ENCODE measurements around the gene NCOA7.
"Not testable (repeated sequence)": the region's sequence is repeated elsewhere in the genome, so short reads cannot be mapped to it uniquely, and the experiment has no call there.

Gene NCOA7

DNA sequence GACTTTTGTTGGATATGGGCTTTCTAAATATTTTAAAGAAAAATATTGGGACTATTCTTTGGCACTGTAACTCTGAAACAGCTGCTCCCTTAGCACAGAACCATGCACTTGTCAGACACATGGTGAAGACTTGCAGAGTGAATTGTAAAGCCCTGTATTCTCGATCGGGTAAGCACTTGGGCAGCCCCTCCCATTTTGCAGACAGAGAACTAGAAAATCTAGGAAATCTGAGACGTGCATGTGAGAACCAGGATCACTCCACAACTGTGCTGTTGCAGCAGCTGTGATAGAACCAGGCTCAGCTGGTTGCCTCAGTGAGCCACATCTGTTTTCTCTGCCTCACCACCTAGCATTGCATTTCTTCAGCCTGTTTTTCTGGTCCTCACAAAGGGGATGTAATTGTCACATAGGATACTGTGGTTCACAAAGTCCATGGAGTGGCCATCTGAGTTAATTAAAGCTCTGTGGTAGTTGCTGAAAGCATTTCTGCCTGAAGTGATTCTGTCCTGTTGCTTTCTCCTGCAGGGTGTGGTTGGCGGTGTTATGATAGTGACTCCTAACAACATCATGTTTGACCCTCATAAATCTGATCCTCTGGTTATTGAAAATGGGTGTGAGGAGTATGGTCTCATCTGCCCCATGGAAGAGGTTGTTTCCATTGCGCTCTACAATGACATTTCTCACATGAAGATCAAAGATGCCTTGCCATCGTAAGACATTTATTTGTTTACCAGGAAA, 94.0 kb downstream of the NCOA7 start:
- peak; percentile 1 for DNase-seq

DNA sequence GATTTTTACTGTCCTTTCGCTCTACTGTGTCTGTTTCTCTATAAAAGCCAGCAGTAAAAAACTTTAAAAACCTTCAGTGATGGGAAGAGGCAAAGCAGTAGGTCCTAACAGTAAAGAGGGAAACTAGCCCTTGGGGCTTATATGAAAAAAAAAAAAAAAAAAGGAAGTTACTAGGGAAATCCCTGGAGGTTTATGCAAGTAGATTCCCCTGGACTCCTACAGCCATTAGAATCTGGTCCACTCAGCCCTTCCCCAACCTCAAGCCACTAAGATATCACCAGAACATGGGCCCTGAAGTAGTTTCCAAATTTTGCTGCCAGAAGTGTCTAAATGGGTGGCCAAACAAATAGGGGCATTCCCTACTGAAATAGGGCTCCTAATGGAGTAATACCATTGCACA, 95.3 kb downstream of the NCOA7 start:
- DNase-seq, result no peak

DNA sequence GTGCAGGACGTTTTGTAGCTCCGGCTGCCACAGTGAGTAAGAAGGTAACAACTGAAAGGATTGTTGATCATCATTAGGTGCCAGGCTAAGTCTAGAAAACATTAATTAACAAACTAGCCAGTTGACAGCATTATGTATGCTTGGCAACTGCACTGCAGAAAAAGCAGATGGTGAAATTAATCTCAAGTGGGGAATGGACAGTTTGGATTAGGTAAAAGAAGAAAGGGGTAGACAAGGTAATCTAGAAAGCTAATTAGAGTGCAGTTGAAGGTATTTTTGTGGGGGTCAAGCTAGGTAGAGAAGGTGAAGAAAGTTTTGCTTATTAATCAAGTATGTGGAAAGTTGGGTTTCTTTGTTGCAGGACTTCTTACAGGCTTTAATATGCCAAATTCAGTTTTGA, 96.2 kb downstream of the NCOA7 start:
- DNase-seq, result no peak

DNA sequence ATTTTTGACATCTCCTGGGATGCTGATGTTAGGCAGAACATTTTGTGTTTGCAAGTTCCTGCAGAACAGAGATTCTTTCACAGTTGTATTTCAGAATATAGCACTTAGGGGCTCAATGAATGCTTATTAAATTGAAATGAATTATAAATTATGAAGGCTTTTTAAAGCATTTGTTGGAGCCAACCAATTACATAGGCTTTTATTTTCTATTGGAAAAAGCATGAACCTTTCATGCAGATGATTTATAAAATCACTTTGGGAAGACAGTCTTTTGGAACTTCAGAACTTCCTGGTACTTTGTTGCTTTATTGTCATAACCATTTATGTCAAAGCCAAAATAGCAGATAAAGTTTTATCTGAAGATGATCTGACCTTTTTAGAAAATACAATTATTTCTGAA, 96.6 kb downstream of the NCOA7 start:
- DNase-seq, result no peak

DNA sequence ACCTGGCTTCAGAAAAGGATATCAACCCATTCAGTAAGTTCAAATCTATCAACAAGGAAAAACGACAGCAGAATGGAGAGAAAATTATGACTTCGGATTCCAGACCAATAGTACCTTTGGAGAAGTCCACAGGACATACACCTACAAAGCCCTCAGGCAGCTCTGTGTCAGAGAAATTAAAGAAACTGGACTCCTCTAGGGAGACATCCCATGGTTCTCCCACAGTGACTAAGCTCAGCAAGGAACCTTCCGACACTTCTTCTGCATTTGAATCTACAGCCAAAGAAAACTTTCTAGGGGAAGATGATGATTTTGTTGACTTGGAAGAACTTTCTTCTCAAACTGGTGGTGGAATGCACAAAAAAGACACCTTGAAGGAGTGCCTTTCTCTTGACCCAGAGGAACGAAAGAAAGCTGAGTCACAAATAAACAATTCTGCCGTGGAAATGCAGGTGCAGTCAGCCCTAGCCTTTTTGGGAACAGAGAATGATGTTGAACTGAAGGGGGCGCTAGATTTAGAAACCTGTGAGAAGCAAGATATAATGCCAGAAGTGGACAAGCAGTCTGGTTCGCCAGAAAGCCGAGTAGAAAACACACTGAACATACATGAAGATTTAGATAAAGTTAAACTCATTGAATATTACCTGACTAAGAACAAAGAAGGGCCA, 98.4 kb downstream of the NCOA7 start:
- no peak for DNase-seq

DNA sequence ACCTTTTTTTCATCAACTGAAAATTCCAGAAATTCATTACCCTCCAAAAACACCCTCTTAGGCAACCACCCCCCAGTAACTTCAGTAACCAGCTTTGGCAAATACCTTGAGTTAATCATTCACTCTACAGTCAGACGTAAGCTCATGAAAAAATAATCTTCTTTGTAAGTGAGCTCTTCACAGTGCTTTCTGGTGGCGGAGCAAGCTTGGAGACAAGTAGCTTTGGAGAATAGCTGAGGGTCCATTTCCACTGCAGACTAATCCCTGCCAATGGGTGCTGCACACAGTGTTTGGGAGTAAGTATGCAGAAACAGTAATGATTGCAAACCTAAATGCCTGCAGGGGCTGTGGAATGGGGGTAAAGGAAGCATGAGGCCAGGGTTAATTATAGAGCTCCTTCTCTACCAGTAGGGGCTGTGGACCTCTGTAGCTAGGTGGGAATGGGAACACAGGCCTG, 109.0 kb downstream of the NCOA7 start:
- no peak for DNase-seq

DNA sequence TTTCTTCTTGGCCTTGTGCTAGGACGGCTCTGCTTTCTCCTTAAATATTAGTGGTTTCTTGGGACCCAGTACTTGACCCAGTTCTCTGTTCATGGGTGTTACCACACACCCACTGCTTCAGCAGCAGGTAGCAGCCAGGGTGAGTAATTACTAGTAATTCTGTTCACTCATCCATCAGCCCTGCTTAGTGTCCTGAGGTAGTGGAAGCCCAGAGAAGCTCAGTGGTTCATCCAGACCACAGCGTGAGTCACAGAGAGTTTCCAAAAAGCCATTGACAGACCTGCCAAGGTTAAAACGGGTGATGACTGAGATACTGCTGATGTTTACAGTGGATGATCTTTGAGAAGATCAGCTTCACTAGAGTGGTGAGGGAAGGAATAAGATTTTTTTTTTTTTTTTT, 114.1 kb downstream of the NCOA7 start:
- no peak for DNase-seq

DNA sequence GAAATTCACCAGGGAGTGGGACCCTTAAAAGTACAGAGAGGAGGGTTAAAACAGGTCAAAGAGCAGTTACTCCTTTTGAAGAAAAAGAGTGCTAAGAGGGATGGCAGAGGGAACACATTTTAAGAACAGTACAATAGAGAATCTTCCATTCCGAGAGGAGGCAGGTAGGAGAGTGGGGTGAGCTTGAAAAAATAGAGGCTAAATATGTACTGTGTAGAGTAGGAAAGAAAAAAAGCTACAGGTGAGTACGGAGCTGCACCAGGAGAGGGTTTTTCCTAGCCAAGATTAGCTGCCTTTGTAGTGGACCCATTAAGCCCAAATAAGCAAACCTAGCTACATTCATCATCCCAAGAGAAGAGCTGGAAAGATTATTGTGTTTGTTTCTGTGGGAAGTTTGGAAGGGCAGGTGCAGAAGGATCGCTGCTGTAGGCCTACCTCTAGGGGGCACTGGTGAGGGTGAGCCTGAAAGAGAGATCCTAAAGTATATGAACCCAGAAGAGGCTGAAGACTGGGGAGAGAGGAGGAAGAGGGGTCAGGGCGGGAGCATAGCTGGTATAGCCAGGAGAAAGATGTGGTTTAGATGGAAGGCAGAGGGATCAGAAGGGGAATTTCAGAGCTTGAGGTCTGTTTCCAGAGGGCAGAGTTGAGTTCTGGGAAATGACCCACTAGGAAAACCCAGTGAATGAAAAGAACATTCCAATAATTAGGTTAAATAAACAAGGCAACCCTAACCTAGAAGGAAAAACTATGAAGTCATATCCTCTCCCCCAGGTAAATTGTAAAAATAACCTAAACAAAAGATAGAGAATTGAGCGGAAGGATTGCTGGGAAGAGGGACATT, 115.6 kb downstream of the NCOA7 start:
- peak; percentile 0 for DNase-seq

DNA sequence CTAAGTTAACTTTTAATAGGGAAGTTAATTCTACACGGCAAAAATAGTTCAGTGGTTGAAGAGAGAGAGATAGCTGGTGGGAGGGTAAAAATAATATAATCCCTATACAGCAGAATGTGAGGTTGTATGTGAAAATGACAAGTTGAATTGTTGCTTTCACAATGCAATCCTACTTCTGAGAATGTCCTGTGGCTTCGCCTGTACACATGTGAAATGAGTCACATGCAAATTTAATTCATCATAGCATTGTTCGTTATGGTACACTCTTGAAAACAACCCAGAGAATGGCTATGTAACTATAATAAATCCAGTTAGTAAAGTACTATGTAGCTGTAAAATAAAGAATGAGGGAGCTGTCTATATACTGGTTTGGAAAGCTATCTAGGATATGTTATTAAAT, 119.8 kb downstream of the NCOA7 start:
- no peak for DNase-seq

DNA sequence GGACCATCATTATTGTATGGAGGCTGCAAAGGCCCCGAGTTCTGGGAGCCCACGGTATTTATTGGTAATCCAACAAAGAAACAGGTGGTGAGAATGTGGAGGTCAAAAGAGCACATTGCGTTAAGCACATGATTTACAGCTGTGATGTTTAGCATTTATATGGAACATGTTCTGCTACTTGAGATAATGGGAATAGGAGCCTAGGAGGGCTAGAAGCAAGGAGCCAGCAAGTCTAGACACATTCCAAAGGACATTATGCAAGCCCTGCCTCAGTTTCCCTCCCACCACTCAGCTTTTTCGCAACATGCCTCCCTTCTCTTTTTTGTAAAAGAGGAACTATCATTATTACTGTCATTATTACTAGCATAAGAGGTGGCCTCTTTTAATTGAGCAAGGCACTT, 120.3 kb downstream of the NCOA7 start:
- not testable (repeated sequence) for DNase-seq

DNA sequence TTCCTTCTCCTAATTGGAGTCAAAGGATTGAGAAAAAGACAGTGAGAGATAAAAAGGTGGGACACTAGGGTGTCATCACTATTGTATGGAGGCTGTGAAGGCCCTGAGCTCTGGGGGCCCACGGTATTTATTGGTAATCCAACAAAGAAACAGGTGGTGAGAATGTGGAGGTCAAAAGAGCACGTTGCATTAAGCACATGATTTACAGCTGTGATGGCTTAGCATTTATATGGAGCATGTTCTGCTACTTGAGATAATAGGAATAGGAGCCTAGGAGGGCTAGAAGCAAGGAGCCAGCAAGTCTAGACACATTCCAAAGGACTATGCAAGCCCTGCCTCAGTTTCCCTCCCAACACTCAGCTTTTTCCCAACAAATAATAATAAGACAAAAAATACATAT, 121.7 kb downstream of the NCOA7 start:
- DNase-seq, result not testable (repeated sequence)

DNA sequence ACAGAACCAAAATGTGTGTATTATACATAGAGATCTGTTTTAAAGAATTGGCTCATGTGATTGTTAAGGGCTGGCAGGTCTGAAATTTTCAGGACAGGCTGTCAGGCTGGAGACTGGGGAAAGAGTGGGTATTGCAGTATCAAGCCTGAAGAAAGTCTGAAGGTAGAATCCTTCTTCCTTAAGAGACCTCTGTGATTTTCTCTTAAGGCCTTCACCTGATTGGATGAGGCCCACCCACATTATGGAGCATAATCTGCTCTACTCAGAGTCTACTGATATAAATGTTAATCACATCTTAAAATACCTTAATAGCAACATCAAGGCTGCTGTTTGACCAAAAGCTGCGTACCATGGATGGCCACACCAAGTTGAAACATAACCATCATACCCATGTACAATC, 122.4 kb downstream of the NCOA7 start:
- DNase-seq, result no peak

DNA sequence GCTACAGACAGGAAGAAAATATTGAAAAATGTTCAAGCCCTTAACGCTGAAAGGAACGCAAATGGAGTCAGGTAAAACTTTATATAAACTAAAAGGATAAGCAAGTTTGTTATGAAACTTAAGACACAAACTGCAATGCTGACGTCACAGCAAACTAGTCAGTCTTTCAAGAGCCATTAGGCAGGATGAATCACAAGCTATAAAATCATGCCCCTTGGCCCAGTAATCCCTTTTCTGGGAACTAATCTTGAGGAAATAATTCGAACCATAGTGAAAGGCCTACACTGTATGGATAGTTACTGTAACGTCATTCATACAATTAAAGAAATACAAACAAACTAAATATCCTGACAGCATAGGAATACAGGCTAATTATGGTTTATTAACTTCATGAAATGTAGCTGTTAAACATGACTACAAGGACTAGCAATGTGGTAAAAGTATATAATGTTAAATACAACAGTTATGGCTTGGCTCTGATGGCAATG, 123.1 kb downstream of the NCOA7 start:
- DNase-seq, result no peak

DNA sequence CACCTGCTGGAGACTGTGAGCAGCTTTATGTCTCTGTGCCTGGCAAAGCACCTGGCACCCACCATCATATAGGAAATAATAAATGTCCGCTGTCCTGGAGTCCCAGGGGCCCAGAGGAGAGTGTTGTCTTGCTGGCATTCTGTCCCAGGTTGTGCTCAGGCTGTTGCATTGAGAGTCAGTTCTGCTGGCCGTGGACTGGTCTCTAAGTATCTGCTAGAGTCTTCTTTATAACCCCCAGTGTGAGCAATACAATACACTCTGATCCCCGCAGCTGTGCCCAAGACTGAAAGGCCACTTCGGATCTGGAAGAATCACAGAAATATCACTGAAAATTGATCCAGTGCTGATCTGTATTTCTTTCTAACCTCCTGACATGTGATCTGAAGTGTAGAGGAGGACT, 127.5 kb downstream of the NCOA7 start:
- no peak for DNase-seq

DNA sequence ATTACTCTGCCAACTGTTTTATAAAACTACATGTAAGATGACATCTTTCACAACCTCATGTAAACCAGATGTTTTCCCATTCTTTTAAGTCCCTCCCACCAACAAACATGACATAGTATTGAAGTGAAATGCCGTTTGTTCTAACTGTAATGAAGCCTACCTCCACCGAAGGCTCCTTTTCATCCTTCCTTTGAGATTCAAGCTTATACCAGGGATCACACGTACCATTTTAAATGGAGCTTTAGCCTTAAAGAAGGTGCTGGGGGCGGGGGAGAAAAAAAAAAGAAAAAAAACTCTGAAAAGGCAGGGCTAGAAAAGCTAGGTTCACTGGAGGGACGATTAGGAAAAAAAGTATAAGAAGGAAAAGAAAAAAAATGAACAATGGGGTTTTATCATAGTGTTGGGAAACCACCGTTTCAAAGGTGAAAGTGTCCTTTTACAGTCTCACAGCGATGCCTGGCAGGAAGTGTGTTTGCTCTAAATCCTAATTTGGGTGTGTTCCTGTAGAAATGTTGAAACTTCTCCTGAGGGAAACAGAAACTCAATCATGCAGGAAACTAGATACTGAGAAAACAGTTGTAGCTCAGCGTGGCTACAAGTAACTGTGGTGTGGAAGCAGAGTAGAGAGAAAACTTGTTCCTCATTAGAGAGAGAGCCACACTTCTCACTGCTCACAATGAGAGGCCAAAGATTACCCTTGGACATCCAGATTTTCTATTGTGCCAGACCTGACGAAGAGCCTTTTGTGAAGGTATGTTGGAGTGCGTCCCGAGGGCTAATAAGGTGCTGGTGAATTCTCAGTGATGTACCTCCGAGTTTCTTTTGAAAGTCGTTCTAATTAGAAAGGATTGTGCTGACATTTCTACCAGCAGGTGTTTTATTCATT, 128.2 kb downstream of the NCOA7 start:
- peak; percentile 35 for DNase-seq

DNA sequence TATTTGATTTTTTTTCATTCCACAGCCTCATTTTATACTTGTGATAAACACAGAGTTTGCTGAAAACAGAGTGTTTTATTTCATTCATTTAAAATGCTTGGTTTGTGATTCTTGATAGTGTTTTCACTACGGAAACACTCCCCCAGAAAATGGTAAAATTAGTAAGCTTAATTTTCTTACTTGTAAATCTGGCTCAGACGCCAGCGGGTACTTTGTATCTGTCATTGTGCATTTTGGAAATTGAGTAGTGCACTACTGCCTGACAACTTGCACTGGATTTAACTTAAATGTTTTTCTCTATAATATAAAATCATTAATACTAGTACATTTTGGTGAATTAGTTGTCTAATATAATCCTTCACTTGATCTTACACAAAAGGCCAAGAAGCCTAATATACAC, 128.9 kb downstream of the NCOA7 start:
- DNase-seq, result no peak

DNA sequence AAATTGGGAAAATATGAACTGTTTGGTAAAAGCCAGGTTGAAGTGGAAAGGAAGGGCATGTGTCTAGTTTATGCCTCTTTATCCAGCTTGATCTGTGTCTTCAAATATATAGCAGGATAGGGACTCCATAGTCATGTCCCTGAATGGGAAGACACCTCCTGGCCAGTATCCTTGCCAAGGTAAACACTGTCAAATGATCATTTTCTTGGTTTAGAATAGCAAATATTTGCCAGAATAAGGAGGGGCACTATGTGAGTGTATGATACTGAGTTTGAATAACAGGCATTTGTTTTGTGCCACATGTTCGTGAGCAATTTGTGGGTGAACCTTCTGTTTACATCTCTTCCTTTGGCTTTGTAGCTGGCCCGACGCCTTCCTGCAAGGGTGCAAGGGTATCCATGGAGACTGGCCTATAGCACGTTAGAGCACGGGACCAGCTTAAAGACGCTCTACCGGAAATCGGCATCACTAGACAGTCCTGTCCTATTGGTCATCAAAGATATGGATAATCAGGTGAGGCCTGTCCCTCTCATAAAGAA, 131.6 kb downstream of the NCOA7 start:
- DNase-seq, result no peak

DNA sequence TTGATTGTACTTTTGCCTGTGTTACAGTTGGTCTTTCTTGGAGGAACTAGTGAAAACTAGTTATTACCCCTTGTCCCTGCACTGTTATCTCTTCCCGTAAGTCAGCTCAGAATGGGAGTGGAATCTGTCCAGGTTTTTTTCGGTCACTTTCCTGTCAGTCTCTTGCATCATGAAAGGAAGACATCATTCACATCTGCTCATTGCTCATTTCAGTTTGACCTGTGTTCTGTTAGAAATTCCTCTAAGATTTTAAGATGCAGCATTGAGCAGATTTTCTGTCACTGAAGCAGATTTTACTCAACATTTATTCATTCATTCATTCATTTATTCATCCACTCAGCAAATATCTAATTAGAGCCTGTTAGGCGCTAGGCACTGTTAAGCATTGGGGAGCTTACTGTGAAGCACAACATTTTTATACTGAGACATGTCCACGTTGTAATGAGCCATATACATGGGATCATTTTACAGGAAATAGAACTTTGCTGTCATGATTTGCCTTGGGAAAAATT, 132.7 kb downstream of the NCOA7 start:
- DNase-seq, result no peak

DNA sequence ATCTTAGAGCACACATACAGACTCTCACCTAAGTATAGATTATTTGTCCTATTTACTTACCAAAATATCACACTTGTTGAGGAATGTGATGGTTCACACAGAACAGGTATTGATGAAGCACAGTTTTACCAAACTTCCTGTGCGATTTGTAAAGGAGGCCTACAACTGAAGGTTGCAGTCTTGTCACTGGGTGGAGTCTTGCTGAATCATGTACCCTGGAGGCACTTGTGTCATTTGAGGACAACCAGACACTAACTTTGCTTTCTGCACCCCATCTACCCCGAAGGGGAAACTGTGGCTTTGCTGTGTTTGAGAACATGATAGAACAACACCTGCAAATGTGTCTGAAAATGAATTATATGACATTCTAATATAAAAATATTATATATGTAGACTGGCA, 133.4 kb downstream of the NCOA7 start:
- no peak for DNase-seq

DNA sequence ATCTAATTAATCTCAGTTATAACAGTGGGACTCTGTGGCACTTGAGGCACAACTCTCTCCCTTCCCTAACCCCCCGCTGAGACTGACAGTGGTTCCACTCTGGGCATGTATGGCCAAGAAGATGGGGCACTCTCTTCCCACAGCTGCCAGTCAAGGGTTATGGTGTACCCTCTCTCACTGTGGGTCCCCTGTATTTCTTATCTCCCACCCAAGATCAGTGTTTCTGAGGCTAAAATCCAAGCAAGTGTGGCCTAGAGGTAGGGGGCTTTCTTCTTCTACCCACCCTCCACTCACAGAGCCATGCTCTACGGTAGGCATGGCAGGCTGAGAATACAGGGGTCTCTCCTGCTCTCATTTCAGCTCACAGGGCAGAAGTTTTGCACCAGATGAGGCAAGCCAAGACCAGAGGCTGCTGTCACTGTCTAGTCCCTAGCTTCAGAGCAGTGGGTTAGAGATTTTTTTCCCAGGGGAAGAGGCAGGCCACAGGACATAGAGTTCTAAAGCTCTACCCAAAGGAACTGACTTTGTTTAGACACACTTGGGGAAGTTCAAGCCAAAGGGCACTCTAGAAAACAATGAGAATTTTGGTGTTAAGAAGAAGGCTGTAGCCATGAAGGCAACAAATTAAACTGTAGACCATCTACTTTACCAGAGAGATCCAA, 134.1 kb downstream of the NCOA7 start:
- no peak for DNase-seq

DNA sequence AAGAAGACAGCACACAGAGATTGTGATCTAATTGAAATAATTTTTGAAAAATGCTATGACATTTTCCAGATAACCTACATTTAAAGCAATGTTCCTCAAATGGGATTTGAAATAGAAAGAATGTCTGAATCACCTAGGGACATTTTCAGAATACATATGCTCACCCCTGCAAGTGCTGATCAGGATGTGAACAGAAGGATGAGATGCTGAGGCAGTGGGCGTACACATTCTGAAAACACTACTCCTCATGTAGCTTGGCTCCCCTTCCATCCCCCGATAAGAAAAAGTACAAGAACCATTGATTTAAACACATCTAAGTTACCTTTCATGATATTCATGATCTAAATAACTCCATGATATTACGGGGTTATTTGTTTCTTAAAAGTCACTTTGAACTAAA, 136.0 kb downstream of the NCOA7 start:
- no peak for DNase-seq

DNA sequence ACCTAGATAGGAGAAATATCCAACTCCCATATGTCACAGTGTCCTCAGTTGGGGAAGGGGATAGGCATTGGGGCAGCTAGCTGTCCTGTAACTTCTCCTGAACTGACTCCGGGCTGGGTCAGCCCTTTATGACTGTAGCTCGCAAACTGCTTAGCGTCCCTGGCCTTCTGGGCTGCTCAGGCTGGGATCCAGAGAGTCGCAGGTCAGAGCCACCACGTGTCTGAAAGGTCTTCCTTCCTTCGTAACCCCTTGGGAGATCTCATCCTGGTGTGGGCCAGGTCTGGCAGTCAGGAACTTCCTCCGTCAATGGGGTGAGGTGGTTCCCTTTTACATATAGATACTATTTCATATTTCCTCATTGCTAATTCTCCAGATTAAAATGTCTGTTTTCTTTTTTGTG, 137.0 kb downstream of the NCOA7 start:
- DNase-seq, result no peak

Data from NCI-H510A treated with DMSO at 0.1 percent for 48 hours (cell line).